WI38 (cell line): ENCODE measurements around the gene WDR46.

Experiments used
- H3K4me3 ChIP-seq: 2 replicates; pipeline ENCODE4 v1.5.1; 2011; ENCODE audit warnings: low read depth, mild to moderate bottlenecking, control low read depth, low read length
- TF ChIP-seq, protein P1 (sequence below): IDR thresholded peaks from 2 replicates; pipeline ENCODE4 v1.5.1; 2012; ENCODE audit warnings: low read depth, mild to moderate bottlenecking, control low read depth, low read length

Gene WDR46

GRCh38 chr6:33324125-33324524 lies 35.1 kb upstream of the WDR46 start:
- H3K4me3 ChIP-seq = no peak overlapping the region; the same call in 1 of the 2 replicates
- TF ChIP-seq, protein P1, sequence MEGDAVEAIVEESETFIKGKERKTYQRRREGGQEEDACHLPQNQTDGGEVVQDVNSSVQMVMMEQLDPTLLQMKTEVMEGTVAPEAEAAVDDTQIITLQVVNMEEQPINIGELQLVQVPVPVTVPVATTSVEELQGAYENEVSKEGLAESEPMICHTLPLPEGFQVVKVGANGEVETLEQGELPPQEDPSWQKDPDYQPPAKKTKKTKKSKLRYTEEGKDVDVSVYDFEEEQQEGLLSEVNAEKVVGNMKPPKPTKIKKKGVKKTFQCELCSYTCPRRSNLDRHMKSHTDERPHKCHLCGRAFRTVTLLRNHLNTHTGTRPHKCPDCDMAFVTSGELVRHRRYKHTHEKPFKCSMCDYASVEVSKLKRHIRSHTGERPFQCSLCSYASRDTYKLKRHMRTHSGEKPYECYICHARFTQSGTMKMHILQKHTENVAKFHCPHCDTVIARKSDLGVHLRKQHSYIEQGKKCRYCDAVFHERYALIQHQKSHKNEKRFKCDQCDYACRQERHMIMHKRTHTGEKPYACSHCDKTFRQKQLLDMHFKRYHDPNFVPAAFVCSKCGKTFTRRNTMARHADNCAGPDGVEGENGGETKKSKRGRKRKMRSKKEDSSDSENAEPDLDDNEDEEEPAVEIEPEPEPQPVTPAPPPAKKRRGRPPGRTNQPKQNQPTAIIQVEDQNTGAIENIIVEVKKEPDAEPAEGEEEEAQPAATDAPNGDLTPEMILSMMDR = no peak

DNA sequence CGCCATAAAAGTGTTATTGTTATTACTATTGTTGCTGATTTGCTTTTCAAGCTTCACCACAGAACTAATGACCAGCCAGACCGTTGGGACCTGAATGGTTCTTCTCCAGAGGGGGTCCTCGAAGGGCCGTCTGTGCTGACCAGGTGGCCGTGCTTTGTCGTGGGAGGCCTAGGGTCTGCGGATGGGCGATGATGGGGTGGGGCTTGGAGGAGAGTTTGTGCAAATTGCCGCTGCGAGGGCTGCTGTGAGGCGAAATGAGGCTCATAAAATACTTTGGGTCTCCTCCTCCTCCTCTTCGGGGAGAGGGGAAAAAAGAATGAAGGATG lies 34.5 kb upstream of the WDR46 start:
- TF ChIP-seq, protein P1 = no peak
- peak overlapping the region; percentile 88 for H3K4me3 ChIP-seq

GRCh38 chr6:33321227-33321626 lies 32.2 kb upstream of the WDR46 start:
- peak overlapping the region; percentile 88 for H3K4me3 ChIP-seq
- TF ChIP-seq, protein P1 = no peak

DNA sequence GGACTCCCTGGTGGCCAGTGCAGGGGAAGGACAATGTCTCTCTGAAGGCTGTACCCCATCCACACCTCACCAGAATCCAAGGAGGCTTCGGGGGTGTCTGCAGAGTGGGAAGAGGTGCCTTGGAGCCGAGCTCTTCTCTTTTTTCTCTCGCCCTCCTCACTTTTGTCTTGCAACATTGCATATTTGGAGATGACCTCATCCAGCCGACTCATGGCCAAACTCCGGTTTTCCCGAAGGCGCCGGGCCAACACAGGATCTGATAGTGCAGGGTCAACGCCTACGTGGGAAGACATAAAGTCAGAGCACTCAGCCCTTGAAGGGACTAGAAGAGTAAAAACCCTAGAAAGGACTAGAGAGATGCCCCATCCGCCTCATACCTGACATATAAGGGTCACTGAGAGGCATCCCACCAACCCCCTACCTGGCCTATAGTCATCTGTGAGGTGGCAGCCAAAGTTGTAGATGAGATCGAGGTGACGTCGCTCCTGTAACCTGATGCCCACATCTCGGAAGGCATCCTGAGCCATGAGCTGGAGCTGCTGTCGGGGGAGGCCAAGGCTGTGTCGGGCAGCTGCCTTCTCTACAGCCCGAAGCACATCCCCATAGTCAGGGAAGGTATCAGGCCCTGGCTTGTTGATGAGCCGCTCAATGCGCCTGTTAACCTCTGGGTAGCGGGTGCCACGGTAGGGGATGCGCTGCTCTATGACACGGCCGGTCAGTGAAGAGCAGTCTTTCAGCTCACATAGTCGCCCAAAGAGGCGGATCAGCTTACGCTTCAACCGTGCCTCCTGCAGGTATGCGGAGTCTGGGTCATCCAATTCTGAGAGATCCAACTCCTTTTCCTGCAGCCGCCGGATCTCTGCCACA lies 31.5 kb upstream of the WDR46 start:
- H3K4me3 ChIP-seq = peak overlapping the region; percentile 64
- TF ChIP-seq, protein P1 = no peak

GRCh38 chr6:33319939-33320314 lies 30.9 kb upstream of the WDR46 start:
- H3K4me3 ChIP-seq = peak overlapping the region; percentile 64
- TF ChIP-seq, protein P1 = no peak

DNA sequence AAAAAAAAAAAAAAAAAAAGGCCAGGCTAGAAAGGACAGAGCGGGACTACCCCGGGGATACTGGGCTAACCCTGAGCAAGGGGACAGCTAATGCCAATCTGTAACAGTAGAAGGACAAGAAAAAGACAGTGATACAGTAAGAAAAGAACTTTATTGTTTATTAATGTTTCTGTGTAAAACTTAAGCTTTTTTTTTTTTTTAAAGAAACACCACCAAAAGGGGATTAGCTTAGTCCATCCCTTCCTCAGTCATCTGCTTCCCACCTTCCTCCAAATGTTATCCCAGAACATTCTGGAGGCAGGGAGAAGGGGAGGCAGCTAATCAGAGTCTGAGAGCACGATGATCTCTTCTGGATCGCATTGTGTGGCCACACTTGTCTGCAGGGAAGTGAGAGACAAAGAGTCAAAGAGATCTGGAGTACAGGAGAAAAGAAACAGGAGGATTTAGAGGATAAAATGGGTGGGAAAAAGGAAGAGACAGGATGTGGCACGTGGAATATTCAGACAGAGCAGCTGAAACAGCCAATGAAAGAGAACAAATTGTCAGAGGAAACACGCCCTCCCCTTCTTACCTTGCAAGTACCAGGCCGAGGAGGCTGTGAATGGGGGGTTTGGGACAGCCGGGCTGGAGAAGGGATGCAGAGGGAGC lies 29.5 kb upstream of the WDR46 start:
- TF ChIP-seq, protein P1 = no peak
- H3K4me3 ChIP-seq = peak overlapping the region; percentile 64
